Fibroblast of peridontal ligament (primary cell): Measurements from ENCODE around the gene ATRIP.

ENCODE experiments used
- DNase-seq: peaks from one replicate; pipeline ENCODE4 v3.0.0-alpha.2; 2010; ENCODE audit errors: extremely low read depth

ATRIP gene

DNA sequence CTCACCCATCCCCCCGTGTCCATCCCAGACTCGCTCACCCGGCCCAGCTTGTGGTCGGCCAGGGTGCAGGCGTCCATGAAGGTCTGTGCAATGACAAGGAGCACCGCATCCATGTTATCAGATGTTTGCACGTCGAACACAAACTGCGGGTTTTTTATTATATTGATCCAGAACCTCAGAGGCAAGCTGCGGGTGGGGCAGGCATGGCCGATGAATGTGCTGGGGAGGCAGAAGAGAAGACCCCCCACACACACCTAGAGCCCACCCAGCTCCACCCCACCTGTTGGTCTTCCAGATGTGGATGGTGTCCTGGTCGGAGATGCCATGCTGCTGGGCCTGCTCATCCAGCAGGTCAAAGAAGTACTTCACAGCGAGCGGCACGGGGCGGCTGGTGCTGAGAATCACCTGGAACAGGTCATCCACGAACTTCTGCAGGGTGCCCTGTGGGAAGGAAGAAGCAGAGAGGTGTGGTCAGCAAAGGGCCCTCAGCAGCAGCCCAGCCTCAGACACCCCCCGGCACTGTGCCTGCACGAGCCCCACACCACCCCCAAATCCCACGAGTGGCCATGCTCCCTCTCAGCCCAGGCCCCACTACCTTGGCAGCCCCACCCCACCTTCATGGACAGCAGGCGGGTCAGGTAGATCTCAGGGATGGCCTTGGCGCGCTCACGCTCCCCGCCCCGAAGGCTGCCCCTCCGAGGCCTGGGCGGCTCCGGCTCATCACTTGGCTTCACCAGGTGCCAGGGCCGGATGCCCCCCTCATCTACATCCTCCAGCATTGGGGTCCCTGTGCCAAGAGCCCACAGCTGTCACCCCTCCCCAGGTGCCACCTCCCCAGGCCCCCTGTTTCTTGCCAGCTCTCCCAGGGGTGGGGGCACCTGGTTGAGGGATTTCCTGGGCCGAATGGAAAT is 37.0 kb upstream of the ATRIP start:
- DNase-seq: no peak

DNA sequence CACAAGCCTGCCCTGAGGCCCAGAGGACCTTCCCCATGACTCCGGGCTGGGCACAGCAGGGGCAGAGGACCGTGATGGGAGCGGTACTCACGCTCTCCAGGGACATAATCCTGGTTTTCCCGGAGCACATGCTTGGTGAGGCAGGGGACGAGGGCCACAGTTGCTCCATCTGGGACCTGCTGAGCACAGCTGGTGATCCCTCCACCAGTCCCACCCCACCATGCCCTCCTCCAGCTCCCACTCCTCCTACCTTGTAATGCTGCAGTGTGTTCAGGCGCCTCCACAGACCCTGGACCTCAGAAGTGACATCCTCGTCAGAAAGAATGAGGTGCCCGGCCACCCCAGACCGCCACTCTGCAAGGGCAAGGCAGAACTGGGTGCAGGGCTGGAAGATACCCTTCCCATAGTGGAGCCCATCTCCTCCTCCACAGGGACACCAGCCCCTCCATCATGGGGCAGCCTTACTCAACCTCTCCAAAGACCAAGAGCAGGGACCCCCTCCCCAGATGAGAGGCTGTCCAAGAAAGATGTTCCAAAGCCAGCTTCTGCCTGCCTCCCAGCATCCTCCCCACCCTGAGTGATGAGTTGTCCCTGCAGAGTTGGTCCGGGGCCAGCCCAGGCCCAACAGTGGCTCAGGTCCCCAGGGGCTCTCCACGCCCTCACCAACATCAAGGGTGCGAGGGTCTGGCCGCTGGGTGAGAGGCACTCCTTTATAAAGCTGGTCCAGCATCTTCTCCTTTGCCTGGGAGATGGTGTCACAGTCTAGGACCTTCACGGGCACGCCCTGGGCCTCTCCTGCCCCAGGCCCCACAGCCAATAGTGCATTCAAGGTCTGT is 36.1 kb upstream of the ATRIP start:
- no peak for DNase-seq

DNA sequence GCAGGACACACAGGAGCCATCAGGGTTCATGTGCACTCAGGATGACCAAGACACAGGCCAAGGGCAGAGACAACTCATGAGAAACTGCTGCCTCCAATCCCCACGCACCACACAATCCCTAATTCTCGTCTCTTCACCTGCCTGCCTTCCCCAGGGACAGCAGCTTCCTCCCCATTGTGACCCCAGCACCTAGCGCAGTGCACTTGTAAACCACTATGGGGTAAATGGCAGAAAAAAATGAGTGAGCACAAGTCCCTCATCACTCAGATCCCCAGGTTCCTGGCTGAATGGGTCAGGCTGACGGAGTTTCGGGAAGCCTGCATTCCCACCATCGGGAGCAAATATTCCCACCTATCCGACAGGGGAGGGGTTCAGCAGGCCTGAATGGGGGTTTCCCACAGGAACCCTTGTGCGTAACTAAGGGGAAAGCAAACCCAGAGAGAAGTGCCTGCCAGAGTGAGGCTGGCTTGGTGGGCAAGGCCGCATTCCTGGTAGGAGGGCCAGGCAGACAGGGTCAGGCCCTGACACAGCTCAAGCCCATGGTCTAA is 35.4 kb upstream of the ATRIP start:
- no peak for DNase-seq

DNA sequence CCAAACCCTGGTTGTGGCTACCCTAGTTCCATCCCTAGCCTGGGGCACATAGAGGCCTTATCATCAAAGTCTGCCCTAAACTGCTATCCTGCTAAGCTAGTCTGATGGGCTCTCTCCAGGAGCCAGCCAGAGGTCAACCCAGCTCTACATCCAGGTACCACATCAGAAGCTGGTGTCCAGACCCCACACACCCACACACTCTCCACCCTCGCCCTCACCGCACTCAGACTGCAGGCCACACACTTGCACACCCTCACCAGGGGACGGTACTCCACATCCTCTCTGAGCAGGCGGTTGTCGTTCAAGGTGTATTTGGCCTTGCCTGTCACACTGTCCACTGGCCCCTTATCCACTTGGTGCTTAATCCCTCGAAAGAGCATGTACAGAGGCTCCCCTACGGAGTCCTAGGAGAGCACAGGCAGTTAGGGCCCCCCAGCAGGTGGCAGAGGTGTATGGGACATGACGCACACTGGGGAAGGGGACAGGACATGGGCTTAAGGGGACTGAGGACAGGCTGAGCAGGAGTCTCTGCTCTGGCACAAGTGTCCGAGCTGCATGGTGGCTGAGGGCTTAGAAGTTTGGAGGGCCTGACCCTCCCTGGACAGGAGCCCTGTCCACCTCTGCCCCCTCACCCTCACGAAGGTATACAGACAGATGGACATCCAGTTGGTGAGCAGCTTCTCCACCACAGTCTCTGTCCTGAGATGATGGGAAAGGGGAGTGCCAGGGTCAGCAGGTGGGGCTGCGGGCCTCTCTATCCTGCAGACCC is 34.7 kb upstream of the ATRIP start:
- DNase-seq: no peak

DNA sequence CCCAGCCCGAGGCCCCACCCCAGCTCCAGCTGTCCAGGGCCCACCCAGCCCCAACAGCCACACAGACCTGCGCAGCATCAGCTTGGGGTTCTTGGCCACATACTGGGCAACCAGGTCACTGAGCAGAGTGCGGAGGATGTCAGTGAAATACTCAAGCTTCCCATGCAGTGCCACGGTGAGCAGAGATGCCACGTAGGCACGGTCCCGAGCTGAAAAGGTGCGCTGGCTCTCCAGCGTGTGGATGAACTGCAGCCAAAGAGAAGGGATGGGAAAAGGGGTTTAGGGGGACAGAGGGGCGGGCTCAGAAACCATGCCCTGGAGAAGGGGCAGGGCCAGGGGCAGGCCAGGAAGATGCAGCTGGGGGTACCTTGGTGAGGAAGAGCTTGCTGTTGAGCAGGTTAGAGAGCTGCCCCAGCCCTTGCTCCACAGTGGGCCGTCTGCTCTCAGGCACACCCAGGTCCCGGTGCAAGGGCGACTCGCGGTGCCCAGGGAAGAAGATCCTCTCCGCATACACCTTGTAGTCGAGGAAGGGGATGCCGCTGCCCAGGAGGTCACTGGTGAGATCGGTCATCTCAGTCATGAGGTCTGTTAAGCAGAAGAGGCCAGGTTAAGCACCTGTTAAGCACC is 34.0 kb upstream of the ATRIP start:
- no peak for DNase-seq

DNA sequence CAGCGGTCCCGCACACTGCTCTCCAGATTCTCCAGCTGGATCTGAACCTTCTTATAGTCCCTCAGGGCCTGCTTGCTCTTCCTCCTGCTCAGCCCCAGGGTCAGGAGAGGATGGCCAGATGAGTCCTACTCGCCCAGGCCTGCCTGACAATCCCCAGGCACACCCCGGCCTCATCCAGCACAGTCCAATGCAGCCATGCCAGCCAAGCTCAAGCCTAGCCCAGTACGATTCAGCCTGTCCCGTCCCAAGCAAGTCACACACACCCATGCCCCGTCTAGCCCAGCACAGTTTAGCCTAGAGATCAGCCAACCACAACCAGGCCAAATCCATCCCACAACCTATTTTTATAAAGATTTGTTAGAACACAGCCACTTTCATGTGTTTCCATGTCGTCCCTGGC is 33.5 kb upstream of the ATRIP start:
- DNase-seq: no peak

DNA sequence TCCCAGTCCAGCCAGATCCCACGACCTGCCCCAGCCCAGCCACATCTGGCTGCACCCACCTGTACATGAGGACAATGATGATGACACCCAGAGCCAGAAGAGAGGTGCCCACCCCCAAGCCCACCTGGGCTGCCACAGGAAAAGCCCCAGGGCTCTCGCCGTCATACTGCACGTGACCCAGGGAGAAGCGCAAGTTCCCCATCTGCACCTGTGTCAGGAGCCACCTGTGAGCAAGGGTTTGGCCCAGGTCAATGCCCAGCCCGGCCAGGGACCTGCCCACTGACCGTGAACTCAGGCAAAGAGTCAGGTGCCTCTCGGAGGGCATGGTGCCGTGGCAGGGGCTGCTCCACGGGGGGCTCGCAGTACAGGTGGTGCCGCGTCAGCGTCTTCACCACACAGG is 32.9 kb upstream of the ATRIP start:
- DNase-seq: no peak

DNA sequence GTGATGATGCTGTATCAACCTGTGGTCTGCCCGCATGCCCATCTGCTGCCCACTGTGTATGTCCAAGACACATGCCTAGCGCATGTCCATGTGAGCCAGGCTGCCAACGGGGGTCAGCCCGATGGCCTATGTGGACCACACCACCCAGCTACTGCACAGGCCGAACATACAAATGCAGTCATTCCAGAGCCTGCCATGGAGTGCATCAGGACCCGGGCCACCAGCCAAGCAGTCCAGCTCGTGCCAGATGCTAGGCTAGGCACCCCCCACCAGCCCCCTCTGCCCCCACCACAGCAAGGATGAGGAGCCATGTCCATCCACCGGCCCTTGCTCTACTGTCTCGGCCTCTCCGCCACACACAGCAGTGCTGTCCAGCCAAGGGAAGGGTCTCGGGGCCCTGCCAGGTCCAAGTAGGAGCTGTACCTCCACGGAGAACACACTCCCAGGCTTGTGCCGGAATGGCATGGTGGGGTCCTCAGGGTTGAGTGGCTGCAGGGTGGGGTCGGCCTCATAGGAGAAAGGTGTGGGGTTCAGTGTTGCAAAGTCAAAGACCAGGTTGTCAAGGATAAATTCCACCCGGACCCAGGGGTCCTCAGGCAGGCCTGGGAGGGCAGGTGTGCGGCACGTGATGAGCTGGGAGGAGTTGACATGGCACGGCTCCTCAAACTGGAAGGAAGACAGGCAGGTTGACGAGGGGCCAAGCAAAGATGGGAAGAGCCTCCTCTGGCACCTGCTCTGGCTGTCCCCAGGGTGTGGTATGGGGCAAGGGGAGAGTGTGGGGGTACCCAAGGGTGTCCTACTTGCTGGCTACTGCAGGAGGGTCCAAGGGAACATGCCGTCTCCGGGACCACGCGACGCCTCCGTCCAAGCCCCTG is 31.9 kb upstream of the ATRIP start:
- no peak for DNase-seq

DNA sequence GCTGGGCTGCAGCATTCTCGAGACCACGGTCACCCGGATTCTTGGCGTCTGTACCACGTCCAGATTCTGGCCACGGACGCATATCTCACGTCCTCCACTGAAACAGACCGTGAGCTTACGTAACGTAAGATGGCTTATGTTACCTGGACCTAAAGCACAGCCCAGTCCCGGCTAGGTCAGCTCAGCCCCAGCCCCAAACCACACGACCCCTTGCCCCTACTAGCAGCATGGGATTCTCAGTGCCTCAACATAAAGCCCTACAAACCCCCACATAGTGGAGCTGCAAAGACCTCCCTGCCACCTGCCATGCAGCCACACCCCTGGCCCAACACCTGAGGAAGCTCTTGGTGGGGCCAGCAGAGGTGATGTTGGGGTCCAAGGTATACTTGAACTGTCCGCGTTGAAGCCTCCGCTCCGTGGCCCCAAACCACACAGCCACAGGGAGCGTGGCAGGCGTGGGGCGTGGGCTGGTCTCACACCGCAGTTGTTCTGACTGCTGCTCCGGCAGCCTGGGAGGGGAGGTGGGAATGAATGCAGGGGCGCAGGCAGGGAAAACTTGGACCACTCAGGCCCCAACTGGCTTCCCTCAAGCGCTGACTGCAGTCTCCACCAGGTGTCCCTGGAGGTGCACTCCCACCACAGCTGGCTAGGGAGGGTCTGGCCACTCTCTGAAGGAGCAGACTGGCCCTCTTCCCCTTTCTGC is 31.1 kb upstream of the ATRIP start:
- DNase-seq: no peak

DNA sequence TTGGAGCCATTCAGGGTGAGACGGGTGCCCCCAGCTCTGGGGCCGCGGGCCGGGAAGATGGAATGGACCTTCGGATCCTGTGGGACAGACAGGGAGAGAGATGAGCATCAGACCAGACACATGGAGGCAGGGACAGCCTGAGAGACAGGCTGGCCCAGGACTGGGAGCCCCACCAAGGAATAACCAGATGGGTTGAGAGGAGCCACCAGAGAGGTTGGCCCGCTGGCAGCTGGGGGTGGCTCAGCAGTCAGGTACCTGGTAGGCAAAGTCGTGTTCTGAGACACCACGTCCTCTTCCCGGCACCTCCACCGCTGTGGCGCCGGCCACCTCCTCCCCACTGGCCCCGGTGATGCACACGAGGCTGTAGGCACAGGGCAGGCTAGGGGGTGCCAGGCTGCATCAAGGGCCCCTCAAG is 30.4 kb upstream of the ATRIP start:
- DNase-seq: no peak

DNA sequence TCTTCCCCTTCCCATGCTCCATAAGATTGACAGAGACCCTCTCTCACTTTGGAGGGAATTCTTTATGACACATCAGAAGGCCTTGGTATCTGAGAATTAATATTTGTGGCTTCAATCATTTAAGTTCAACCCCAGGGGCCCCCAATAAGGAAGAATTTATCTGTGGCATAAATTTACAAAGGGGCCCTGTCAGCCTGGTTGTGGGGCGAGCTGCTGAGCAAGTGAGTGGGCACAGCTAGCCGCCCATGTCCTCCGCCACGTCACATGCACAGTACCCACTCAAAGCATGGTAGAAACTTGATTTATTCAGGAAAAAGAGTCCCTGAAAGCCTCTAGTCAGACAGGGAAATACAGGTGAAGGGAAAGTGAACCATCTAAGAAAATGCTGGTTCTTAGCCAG is 30.0 kb upstream of the ATRIP start:
- DNase-seq: no peak

DNA sequence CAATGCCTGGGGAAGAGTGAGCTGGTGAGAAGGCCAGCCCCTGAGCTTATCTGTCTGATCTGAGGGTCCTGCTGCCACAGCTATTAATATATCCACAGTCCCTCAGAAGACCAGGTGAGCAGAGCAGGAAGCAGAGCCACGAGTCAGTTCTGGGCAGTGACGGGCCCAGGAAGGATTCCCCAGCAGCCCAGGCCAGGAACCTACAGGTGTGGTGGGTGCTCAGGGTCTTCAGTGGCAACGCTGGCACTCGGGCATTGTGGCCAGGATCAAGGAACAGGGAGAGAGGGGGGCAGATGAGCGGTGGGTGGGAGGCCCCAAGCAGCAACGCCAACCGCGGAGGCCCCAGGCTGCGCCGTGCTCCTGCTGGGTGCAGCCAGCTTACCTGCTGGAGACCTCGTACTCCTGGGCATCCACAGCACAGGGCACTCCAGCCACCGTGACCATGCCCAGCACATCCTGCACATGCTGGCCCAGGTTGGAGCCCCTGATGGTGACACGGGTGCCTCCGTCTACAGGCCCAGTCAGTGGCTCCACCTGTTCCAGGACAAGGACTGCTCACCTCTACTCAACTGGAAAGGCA is 28.9 kb upstream of the ATRIP start:
- DNase-seq: no peak

DNA sequence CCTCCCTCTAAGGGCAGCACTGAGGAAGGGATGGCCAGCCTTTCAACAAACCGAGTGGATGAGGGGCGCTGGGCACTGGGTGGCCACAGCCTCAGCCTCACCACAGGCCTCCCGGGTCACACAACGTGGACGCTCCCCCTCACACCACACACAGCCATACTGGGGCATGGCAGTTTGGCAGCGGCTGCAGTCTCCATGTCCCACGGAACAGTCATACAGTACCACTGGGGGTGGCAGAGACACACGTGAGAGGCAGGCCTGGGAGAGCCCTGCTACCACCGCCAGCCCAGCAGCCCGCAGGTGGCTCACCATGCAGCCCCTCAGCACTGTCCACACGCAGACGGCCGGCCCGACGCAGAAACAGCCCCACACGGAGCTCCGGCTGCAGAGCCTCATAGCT is 28.4 kb upstream of the ATRIP start:
- no peak for DNase-seq

DNA sequence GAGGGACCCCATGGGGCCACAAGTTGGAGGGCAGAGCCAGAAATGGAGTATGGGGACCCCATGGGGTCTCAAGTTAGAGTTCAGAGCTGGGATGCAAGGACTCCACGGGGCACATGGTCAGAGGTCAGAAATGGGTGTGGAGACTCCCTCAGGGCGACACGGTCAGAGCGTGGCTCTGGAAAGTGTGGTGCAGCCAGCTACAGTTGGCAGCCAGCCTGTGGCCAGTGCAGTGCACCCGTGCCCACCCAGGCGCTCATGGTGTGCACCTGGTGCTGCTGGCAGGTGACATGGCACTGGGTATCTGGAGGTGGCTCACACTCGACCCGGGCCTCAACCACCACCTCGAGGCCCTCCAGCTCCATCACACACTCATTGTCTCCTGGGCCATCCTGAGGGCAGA is 27.9 kb upstream of the ATRIP start:
- DNase-seq: no peak

DNA sequence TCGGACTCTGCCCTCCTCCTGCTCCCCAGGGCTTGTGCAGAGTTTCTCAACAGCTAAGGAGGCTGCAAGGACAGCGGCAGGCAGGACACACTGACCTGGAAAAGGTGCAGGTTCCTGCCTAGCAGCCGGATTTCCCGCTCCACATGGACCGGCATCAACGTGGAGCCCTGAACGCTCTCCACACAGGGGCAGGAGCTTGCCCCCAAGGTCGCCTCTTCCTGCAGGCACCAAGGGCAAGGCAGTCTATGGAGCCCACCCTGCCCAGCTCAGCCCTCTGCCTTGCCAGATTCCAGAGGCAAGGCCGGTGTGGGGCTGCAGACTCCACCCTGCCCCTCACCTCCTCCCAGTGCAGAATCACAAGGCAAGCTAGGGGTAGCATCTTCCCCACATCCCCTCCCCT is 27.4 kb upstream of the ATRIP start:
- DNase-seq: no peak

DNA sequence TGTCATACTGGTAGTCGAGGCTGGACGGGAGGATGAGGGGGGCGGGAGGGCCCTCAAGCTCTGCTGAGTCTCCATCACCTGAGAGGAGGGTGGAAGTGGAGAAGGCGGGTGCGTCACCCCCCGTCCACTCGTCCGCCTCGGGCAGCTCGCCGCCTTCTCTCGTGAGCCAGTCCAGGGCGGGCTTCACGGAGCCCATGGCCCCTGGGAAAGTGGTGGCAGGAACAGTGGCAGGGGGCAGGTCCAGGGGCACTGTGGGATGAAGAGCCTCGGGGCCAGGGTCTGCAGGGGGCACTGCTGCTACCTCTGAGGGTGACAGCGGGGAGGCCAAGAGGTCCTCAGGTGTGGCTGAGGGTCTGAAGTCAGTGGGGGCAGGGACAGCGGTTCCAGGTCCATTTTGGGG is 26.9 kb upstream of the ATRIP start:
- no peak for DNase-seq

DNA sequence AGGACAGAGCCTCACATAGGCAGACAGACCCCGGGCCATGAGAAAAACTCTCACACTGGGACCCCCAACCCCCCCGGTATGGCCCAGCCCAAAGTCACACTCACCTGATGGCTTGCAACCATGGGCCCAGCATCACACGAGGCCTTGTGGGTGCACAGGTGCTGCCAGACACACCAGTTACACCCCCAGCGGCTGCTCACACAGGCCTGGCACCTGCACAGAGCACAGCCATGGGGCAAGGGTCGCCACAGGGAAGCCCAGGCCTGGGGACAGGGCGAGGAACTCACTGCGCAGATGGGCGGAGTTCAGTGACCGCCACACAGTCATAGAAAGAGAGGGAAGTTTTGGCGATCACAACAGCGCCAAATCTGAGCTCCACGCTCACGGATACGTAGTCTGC is 26.0 kb upstream of the ATRIP start:
- no peak for DNase-seq

DNA sequence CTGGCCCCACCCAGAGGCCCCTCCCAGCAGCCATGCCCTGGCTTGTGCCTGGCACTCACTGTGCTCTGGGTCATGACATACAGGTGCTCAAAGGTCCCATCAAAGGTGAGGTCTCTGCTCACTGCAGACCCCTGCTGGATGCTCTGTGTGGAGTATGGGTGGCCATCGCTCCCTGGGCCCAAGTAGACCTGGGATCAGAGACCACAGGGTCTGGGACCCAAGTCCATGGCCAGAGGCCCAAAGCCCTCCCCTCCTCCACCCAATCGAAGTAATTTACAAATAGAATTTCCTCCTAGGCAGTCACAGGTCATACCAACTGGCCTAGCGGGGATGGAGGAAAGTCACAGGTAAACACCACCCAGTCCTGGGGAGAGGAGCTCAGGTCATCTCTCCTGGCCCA is 24.3 kb upstream of the ATRIP start:
- no peak for DNase-seq

DNA sequence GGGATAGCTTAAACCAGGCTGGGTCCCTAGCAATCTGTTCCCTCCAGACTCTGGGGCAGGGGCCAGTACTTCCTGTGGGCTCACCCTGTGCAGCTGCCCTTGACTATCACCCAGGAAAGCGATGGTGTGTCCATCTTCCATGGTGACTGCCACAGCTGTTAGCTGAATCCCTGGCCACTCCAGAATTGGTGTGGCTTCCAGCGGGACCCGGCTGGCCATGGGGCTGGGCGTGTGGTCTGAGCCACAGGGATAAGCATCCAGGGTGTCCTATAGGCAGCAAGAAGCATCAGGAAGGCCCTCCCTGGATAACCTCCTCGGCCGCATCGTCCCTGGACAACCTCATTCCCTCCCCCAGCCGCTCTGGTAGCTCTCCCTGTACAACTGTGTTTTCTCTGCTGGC is 23.9 kb upstream of the ATRIP start:
- DNase-seq: no peak
